ENCODE results near the gene RNF11.

DNA sequence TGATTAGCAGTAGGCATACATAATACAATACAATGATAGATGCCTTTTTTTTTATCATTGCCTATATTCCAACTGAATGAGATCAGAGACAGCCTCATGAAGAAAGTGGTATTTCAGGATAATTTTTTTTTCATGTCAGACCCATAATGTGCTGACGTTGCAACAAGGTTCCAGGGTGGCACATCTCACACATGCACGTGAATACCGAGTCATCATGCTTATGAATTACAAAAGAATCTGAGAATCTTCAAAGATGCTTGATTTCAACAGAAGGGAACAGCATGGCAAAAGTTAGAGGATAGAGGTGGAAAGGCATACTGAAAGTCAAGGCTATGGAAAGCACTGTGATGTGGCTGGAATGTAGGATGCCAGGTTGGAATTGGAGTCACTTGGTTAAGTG is 5.0 kb upstream of the RNF11 start:
- TF ChIP-seq POLR2A (IDR thresholded peaks at IDR 0.05; ENCODE audit: low read depth, low read length) (no peak), POLR2AphosphoS5 (IDR thresholded peaks at IDR 0.05; ENCODE audit: low read depth, low read length) (no peak), TAF1 (IDR thresholded peaks at IDR 0.05; ENCODE audit: borderline replicate concordance, low read depth, low read length) (no peak)
